ENCODE measurements around the gene FXYD2.
"Not testable (repeated sequence)": the region's sequence is repeated elsewhere in the genome, so short reads cannot be mapped to it uniquely, and the experiment has no call there.

DNA sequence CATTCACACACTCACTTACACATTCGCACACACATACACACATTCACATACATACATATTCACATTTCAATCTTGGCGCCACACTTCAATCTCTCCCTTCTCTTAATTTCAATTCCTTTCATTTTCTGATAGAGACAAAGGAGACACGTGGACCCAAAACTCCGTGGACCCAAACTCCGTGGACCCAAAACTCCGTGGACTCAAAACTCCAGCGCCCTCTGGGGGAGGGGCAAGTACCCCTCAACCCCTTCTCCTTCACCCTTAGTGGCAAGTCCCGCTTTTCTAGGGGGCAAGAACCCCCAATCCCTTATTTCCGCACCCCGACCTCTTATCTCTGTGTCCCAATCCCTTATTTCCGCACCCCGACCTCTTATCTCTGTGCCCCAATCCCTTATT, 14.5 kb downstream of the FXYD2 start:
- not testable (repeated sequence) for TF ChIP-seq EZH2 (IDR thresholded peaks at IDR 0.05; ENCODE audit: insufficient read depth, poor library complexity, severe bottlenecking); EZH2phosphoT487 (IDR thresholded peaks at IDR 0.05; ENCODE audit: insufficient read depth, low read depth)

Measured in GM23248 (cell line).